ENCODE data around the gene PTPN4. TPM values are rescaled to one million over a fixed set of nuclear protein-coding genes. Genes with fewer than 3 reads are reported as not detected.

PTPN4 gene
- total RNA-seq, 1 experiment from 2014 or later, result 11.3 TPM

GRCh38 chr2:119873350-119874315 is 113.9 kb downstream of the PTPN4 start:
- in situ Hi-C loops (cut with HindIII; ENCODE audit: low pct_unique_long_range_greater_than_20kb, low sequenced_read_pairs), result no loop called here
- no peak for DNase-seq (ENCODE audit: low read depth)

- in situ Hi-C loops (cut with HindIII; ENCODE audit: low pct_unique_long_range_greater_than_20kb, low sequenced_read_pairs), result no loop called here
- no peak for DNase-seq (ENCODE audit: low read depth)
Observed at GRCh38 chr2:119879502-119879901, 119.8 kb downstream of the PTPN4 start.

- DNase-seq (ENCODE audit: low read depth), result peak; percentile 25
- in situ Hi-C loops (cut with HindIII; ENCODE audit: low pct_unique_long_range_greater_than_20kb, low sequenced_read_pairs), result no loop called here
Observed at GRCh38 chr2:119888680-119889079, 129.0 kb downstream of the PTPN4 start.

GRCh38 chr2:119897736-119898395 is 138.1 kb downstream of the PTPN4 start:
- in situ Hi-C loops (cut with HindIII; ENCODE audit: low pct_unique_long_range_greater_than_20kb, low sequenced_read_pairs), result no loop called here

GRCh38 chr2:119901013-119901412 is 141.3 kb downstream of the PTPN4 start:
- DNase-seq (ENCODE audit: low read depth), result no peak
- in situ Hi-C loops (cut with HindIII; ENCODE audit: low pct_unique_long_range_greater_than_20kb, low sequenced_read_pairs), result no loop called here

More at GRCh38 chr2:119897736-119898395, 138.1 kb downstream of the PTPN4 start:
- no peak for DNase-seq (ENCODE audit: low read depth)

GRCh38 chr2:119910566-119910965 is 150.8 kb downstream of the PTPN4 start:
- in situ Hi-C loops (cut with HindIII; ENCODE audit: low pct_unique_long_range_greater_than_20kb, low sequenced_read_pairs), result no loop called here
- DNase-seq (ENCODE audit: low read depth), result no peak

GRCh38 chr2:119914266-119914665 is 154.5 kb downstream of the PTPN4 start:
- DNase-seq (ENCODE audit: low read depth), result no peak
- in situ Hi-C loops (cut with HindIII; ENCODE audit: low pct_unique_long_range_greater_than_20kb, low sequenced_read_pairs), result no loop called here

- in situ Hi-C loops (cut with HindIII; ENCODE audit: low pct_unique_long_range_greater_than_20kb, low sequenced_read_pairs), result no loop called here
- no peak for DNase-seq (ENCODE audit: low read depth)
Observed at GRCh38 chr2:119921825-119922224, 162.1 kb downstream of the PTPN4 start.

- in situ Hi-C loops (cut with HindIII; ENCODE audit: low pct_unique_long_range_greater_than_20kb, low sequenced_read_pairs), result no loop called here
- no peak for DNase-seq (ENCODE audit: low read depth)
Observed at GRCh38 chr2:119922699-119923098, 163.0 kb downstream of the PTPN4 start.

GRCh38 chr2:119929537-119929936 is 169.8 kb downstream of the PTPN4 start:
- in situ Hi-C loops (cut with HindIII; ENCODE audit: low pct_unique_long_range_greater_than_20kb, low sequenced_read_pairs), result no loop called here
- DNase-seq (ENCODE audit: low read depth), result no peak

GRCh38 chr2:119932809-119933208 is 173.1 kb downstream of the PTPN4 start:
- in situ Hi-C loops (cut with HindIII; ENCODE audit: low pct_unique_long_range_greater_than_20kb, low sequenced_read_pairs), result no loop called here
- DNase-seq (ENCODE audit: low read depth), result no peak

- no peak for DNase-seq (ENCODE audit: low read depth)
- in situ Hi-C loops (cut with HindIII; ENCODE audit: low pct_unique_long_range_greater_than_20kb, low sequenced_read_pairs), result no loop called here
Observed at GRCh38 chr2:119934319-119934718, 174.6 kb downstream of the PTPN4 start.

GRCh38 chr2:119937680-119938079 is 178.0 kb downstream of the PTPN4 start:
- in situ Hi-C loops (cut with HindIII; ENCODE audit: low pct_unique_long_range_greater_than_20kb, low sequenced_read_pairs), result no loop called here
- no peak for DNase-seq (ENCODE audit: low read depth)

- in situ Hi-C loops (cut with HindIII; ENCODE audit: low pct_unique_long_range_greater_than_20kb, low sequenced_read_pairs), result no loop called here
- no peak for DNase-seq (ENCODE audit: low read depth)
Observed at GRCh38 chr2:119939915-119940314, 180.2 kb downstream of the PTPN4 start.

- no peak for DNase-seq (ENCODE audit: low read depth)
- in situ Hi-C loops (cut with HindIII; ENCODE audit: low pct_unique_long_range_greater_than_20kb, low sequenced_read_pairs), result no loop called here
Observed at GRCh38 chr2:119940856-119941255, 181.1 kb downstream of the PTPN4 start.

GRCh38 chr2:119941388-119941787 is 181.7 kb downstream of the PTPN4 start:
- in situ Hi-C loops (cut with HindIII; ENCODE audit: low pct_unique_long_range_greater_than_20kb, low sequenced_read_pairs), result no loop called here
- no peak for DNase-seq (ENCODE audit: low read depth)

GRCh38 chr2:119941981-119942513 is 182.3 kb downstream of the PTPN4 start:
- in situ Hi-C loops (cut with HindIII; ENCODE audit: low pct_unique_long_range_greater_than_20kb, low sequenced_read_pairs), result no loop called here
- DNase-seq (ENCODE audit: low read depth), result no peak

- no peak for DNase-seq (ENCODE audit: low read depth)
- in situ Hi-C loops (cut with HindIII; ENCODE audit: low pct_unique_long_range_greater_than_20kb, low sequenced_read_pairs), result no loop called here
Observed at GRCh38 chr2:119943058-119943457, 183.3 kb downstream of the PTPN4 start.

- in situ Hi-C loops (cut with HindIII; ENCODE audit: low pct_unique_long_range_greater_than_20kb, low sequenced_read_pairs), result no loop called here
- no peak for DNase-seq (ENCODE audit: low read depth)
Observed at GRCh38 chr2:119947535-119947934, 187.8 kb downstream of the PTPN4 start.

Data from Caki2 (cell line).